SU-DHL-6 (cell line): Measurements from ENCODE around the gene CENPQ.
A peak's percentile ranks its signal among the peaks of the same experiment; 100 is the strongest.

Source experiments
- H2AFZ ChIP-seq: fragments of 200-600 bp; sonication (generic); 2 replicates; pipeline ENCODE4 v1.6.1; 2014; ENCODE audit warnings: low read depth, mild to moderate bottlenecking, moderate library complexity, mixed read lengths, antibody characterized with exemption, low read length; ENCODE audit not compliant: severe bottlenecking
- H3F3A ChIP-seq: fragments of 200-600 bp; shearing (Covaris generic); 2 replicates; pipeline ENCODE4 v1.6.0; 2016; ENCODE audit warnings: antibody characterized with exemption, mild to moderate bottlenecking; ENCODE audit not compliant: insufficient read depth
- H3K27ac ChIP-seq: fragments of 200-600 bp; sonication (generic); 2 replicates; pipeline ENCODE4 v1.5.1; 2016; ENCODE audit warnings: low read depth, mild to moderate bottlenecking, low read length, moderate library complexity, mixed read lengths
- H3K27me3 ChIP-seq: fragments of 200-600 bp; sonication (generic), shearing (Covaris generic); 2 replicates; pipeline ENCODE4 v1.6.0; 2014; ENCODE audit warnings: mild to moderate bottlenecking, low read length
- H3K36me3 ChIP-seq: fragments of 200-600 bp; sonication (generic); 2 replicates; pipeline ENCODE4 v1.6.1; 2014; ENCODE audit warnings: mild to moderate bottlenecking, low read length, mixed read lengths
- H3K4me2 ChIP-seq: fragments of 300-600, 200-600 bp; shearing (Covaris generic), sonication (generic); 2 replicates; pipeline ENCODE4 v1.6.0; 2014; ENCODE audit warnings: low read length, low read depth, mild to moderate bottlenecking; ENCODE audit not compliant: poor library complexity, severe bottlenecking
- H3K4me3 ChIP-seq: fragments of 200-600 bp; sonication (generic); 2 replicates; pipeline ENCODE4 v1.5.1; 2014; ENCODE audit warnings: antibody characterized with exemption, low read length, mild to moderate bottlenecking, mixed read lengths; ENCODE audit not compliant: insufficient read depth, poor library complexity, severe bottlenecking
- H3K79me2 ChIP-seq: fragments of 200-600 bp; sonication (generic); 2 replicates; pipeline ENCODE4 v1.6.1; 2014; ENCODE audit warnings: mild to moderate bottlenecking, low read length, moderate library complexity; ENCODE audit not compliant: insufficient read depth
- H3K9ac ChIP-seq: fragments of 200-600 bp; sonication (generic); 2 replicates; pipeline ENCODE4 v1.7.0; 2014; ENCODE audit warnings: mild to moderate bottlenecking, low read length
- H3K9me2 ChIP-seq: fragments of 200-600 bp; sonication (generic); replicated peaks from 2 replicates; pipeline ENCODE4 v1.6.1; 2014; ENCODE audit warnings: low read length; ENCODE audit not compliant: insufficient read depth
- H3K9me3 ChIP-seq: fragments of 200-600 bp; sonication (generic); 2 replicates; pipeline ENCODE4 v1.6.1; 2014; ENCODE audit warnings: low read length, mixed read lengths; ENCODE audit not compliant: insufficient read depth
- H4K20me1 ChIP-seq: fragments of 200-600 bp; sonication (generic); 2 replicates; pipeline ENCODE4 v1.6.1; 2014; ENCODE audit warnings: low read depth, mild to moderate bottlenecking, antibody characterized with exemption, low read length, moderate library complexity, mixed read lengths
- EZH2phosphoT487 ChIP-seq: fragments of 200-600 bp; sonication (generic), shearing (Covaris generic); conservative IDR thresholded peaks from 2 replicates; pipeline ENCODE4 v1.6.1; 2018; ENCODE audit warnings: mild to moderate bottlenecking, antibody characterized with exemption, low read length, moderate library complexity, mixed read lengths
- TF ChIP-seq, protein P1 (sequence below): fragments of 200-600 bp; sonication (generic); IDR thresholded peaks from one replicate; pipeline ENCODE4 v1.5.1; 2017; ENCODE audit warnings: antibody characterized with exemption, mild to moderate bottlenecking, low read length, moderate library complexity; ENCODE audit not compliant: insufficient read depth, poor library complexity, severe bottlenecking

Gene CENPQ, protein sequence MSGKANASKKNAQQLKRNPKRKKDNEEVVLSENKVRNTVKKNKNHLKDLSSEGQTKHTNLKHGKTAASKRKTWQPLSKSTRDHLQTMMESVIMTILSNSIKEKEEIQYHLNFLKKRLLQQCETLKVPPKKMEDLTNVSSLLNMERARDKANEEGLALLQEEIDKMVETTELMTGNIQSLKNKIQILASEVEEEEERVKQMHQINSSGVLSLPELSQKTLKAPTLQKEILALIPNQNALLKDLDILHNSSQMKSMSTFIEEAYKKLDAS

DNA sequence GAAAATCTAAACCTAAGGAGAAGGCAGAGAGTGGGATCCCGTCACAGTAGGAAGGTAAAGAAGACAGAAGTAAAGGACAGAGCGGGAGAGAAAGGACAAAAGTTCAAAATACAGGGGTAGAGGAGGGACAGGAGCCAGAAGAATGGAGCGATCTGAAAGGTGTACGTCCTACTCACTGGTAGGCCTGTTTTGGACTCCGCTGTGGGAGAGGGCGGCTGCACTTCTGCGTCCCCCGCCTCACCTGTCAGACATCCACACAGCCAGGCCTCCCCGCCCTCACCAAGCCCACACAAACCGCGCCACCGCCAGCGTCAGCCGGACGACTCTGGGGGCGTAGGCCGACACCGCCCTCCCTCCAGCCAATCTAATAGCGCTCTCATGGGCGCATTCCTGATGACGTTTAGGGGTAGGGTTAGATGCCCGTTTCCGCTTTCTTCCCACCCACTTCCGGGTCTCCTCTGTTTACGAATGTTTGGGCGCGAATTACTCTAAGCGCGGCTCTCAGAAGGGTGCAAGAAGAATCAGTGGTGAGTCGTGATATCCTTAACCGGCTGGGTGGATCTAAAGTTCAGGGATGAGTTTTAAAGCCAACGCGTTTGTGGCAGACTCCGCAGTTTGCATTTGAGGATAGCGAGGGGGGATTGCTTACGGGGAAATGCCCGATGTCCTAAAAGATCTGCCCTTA is at the start of gene CENPQ, which contains the start of gene MMUT:
CENPQ (plus strand) TSS at position 444 of the 685 bp plus-strand sequence. CDS start 6,807 bp downstream, outside the sequence.
MMUT (minus strand) TSS at position 327 of the 685 bp plus-strand sequence. CDS start 3,787 bp downstream, outside the sequence.
- TF ChIP-seq, protein P1, sequence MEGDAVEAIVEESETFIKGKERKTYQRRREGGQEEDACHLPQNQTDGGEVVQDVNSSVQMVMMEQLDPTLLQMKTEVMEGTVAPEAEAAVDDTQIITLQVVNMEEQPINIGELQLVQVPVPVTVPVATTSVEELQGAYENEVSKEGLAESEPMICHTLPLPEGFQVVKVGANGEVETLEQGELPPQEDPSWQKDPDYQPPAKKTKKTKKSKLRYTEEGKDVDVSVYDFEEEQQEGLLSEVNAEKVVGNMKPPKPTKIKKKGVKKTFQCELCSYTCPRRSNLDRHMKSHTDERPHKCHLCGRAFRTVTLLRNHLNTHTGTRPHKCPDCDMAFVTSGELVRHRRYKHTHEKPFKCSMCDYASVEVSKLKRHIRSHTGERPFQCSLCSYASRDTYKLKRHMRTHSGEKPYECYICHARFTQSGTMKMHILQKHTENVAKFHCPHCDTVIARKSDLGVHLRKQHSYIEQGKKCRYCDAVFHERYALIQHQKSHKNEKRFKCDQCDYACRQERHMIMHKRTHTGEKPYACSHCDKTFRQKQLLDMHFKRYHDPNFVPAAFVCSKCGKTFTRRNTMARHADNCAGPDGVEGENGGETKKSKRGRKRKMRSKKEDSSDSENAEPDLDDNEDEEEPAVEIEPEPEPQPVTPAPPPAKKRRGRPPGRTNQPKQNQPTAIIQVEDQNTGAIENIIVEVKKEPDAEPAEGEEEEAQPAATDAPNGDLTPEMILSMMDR = no peak
- TF ChIP-seq EZH2phosphoT487 = no peak
- H3K9me3 ChIP-seq = no peaks in the 10 kb centered on the region

DNA sequence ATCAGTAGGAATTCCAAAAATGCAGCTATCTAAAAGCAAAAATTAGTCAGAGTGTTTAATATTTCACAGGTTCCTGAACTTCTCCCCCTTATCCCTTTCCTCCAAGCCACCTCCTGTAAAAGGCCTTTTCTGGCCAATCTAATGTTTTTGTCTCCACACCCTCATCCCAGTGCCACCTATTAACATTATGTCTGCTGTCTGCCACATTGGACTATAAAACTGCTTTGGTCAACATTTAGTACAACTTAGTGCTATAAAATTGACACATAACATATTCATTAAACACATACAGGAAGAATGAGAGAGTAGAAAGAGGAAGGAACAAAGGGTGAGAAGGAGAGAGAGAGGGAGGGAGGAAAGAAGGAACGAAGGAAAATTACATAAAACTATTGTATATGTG is 47.8 kb upstream of the CENPQ start:
- no peaks in the 10 kb centered on the region for H3K9me3 ChIP-seq
- H3F3A ChIP-seq = no peaks in the 10 kb centered on the region
- H3K4me3 ChIP-seq = no peak overlapping the region
- H4K20me1 ChIP-seq = no peaks in the 10 kb centered on the region
- no peak overlapping the region for H3K27ac ChIP-seq
- no peak overlapping the region for H2AFZ ChIP-seq
- H3K9me2 ChIP-seq = no peaks in the 10 kb centered on the region
- no peaks in the 10 kb centered on the region for H3K36me3 ChIP-seq
- no peak overlapping the region for H3K4me2 ChIP-seq
- H3K9ac ChIP-seq = no peak overlapping the region
- no peaks in the 10 kb centered on the region for H3K27me3 ChIP-seq
- TF ChIP-seq, protein P1 = no peak
- TF ChIP-seq EZH2phosphoT487 = no peak
- H3K79me2 ChIP-seq = no peaks in the 10 kb centered on the region

More for the DNA sequence above, at the start of gene CENPQ, which contains the start of gene MMUT:
- peak within 1 kb of the TSS; percentile 57 for H3K27ac ChIP-seq
- peak within 1 kb of the TSS; percentile 82 for H3K4me2 ChIP-seq
- no peaks in the 10 kb centered on the region for H3F3A ChIP-seq
- no peaks in the 10 kb centered on the region for H3K9me2 ChIP-seq
- H3K27me3 ChIP-seq = no peaks in the 10 kb centered on the region
- H3K79me2 ChIP-seq = peaks cover 73% of the 10 kb centered on the region
- peak within 1 kb of the TSS; percentile 88 for H3K9ac ChIP-seq
- H3K36me3 ChIP-seq = 0 out of 2 replicates have a peak, but pooled peaks cover 3% of the 10 kb centered on the region
- peak within 1 kb of the TSS; percentile 87 for H2AFZ ChIP-seq
- H4K20me1 ChIP-seq = no peaks in the 10 kb centered on the region; the same call in 1 of the 2 replicates
- peak within 1 kb of the TSS; percentile 99 for H3K4me3 ChIP-seq

DNA sequence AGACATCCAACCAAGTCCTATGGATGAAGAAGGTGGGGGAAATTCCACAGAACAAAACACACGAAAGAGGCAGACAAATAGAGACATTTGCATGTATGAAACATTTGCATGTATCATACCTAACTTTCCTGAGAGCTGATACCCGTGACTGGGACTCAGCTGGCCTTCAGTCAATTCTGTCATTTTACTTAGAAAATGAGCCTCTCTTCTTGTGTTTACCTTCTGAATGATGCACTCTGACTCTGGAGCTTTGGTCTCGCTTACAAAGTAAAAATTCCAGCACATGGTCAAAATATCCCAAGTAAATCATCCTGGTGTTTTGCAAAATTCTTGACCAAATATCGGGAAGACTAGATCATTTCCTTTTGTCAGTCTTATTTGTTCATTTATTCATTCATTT is 47.0 kb upstream of the CENPQ start:
- no peak overlapping the region for H3K4me3 ChIP-seq
- no peaks in the 10 kb centered on the region for H4K20me1 ChIP-seq
- no peaks in the 10 kb centered on the region for H3K9me3 ChIP-seq
- H3K9ac ChIP-seq = no peak overlapping the region
- H3K79me2 ChIP-seq = no peaks in the 10 kb centered on the region
- H3K4me2 ChIP-seq = no peak overlapping the region
- H2AFZ ChIP-seq = no peak overlapping the region
- H3K27me3 ChIP-seq = no peaks in the 10 kb centered on the region
- no peak overlapping the region for H3K27ac ChIP-seq
- no peaks in the 10 kb centered on the region for H3K9me2 ChIP-seq
- TF ChIP-seq, protein P1 = no peak
- no peak for TF ChIP-seq EZH2phosphoT487
- no peaks in the 10 kb centered on the region for H3F3A ChIP-seq
- no peaks in the 10 kb centered on the region for H3K36me3 ChIP-seq
